ENCODE measurements around the gene NECTIN3.

The NECTIN3 gene

GRCh38 chr3:111165411-111165810 lies 93.8 kb downstream of the NECTIN3 start:
- H3K4me2 ChIP-seq (ENCODE audit: insufficient read depth, low read length): no peak overlapping the region
- no peak for TF ChIP-seq EZH2 (IDR thresholded peaks at IDR 0.05; ENCODE audit: borderline replicate concordance, low read depth, low read length, severe bottlenecking)
- TF ChIP-seq, protein P1, sequence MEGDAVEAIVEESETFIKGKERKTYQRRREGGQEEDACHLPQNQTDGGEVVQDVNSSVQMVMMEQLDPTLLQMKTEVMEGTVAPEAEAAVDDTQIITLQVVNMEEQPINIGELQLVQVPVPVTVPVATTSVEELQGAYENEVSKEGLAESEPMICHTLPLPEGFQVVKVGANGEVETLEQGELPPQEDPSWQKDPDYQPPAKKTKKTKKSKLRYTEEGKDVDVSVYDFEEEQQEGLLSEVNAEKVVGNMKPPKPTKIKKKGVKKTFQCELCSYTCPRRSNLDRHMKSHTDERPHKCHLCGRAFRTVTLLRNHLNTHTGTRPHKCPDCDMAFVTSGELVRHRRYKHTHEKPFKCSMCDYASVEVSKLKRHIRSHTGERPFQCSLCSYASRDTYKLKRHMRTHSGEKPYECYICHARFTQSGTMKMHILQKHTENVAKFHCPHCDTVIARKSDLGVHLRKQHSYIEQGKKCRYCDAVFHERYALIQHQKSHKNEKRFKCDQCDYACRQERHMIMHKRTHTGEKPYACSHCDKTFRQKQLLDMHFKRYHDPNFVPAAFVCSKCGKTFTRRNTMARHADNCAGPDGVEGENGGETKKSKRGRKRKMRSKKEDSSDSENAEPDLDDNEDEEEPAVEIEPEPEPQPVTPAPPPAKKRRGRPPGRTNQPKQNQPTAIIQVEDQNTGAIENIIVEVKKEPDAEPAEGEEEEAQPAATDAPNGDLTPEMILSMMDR (IDR thresholded peaks at IDR 0.05; ENCODE audit: borderline replicate concordance, extremely low read depth, low read length, poor library complexity, severe bottlenecking): no peak
- no peak overlapping the region for H3K9ac ChIP-seq (ENCODE audit: low read depth, low read length)
- no peaks in the 10 kb centered on the region for H3K4me1 ChIP-seq (ENCODE audit: insufficient read depth, low read length)
- ATAC-seq (ENCODE audit: insufficient read depth, low read depth) (no peak), DNase-seq (no peak)
- H3K9me3 ChIP-seq (ENCODE audit: insufficient read depth, low read length, severe bottlenecking): no peaks in the 10 kb centered on the region
- H3K27me3 ChIP-seq (ENCODE audit: insufficient read depth, low read length, poor library complexity): no peaks in the 10 kb centered on the region
- no peak overlapping the region for H2AFZ ChIP-seq (ENCODE audit: low read depth, low read length)
- no peaks in the 10 kb centered on the region for H3K79me2 ChIP-seq (ENCODE audit: insufficient read depth, low read length)
- peaks cover 26% of the 10 kb centered on the region; the same call in 1 of the 2 replicates for H3K36me3 ChIP-seq (ENCODE audit: insufficient read depth, low read length)
- no peak overlapping the region for H3K27ac ChIP-seq (ENCODE audit: low read length)
- H4K20me1 ChIP-seq (ENCODE audit: insufficient read depth, low read length): no peaks in the 10 kb centered on the region
- H3K4me3 ChIP-seq (ENCODE audit: low read depth in 1 of 2, low read length in 2 of 2): no peak overlapping the region

GRCh38 chr3:111173328-111173900 lies 101.8 kb downstream of the NECTIN3 start:
- H3K27me3 ChIP-seq (ENCODE audit: insufficient read depth, low read length, poor library complexity): no peaks in the 10 kb centered on the region
- H3K4me1 ChIP-seq (ENCODE audit: insufficient read depth, low read length): no peaks in the 10 kb centered on the region
- no peaks in the 10 kb centered on the region for H3K9me3 ChIP-seq (ENCODE audit: insufficient read depth, low read length, severe bottlenecking)
- no peaks in the 10 kb centered on the region for H3K79me2 ChIP-seq (ENCODE audit: insufficient read depth, low read length)
- no peak overlapping the region for H3K27ac ChIP-seq (ENCODE audit: low read length)
- H3K4me3 ChIP-seq (ENCODE audit: low read depth in 1 of 2, low read length in 2 of 2): no peak overlapping the region
- DNase-seq (no peak), ATAC-seq (ENCODE audit: insufficient read depth, low read depth) (no peak)
- H4K20me1 ChIP-seq (ENCODE audit: insufficient read depth, low read length): no peaks in the 10 kb centered on the region
- peaks cover 26% of the 10 kb centered on the region for H3K36me3 ChIP-seq (ENCODE audit: insufficient read depth, low read length)
- TF ChIP-seq EZH2 (IDR thresholded peaks at IDR 0.05; ENCODE audit: borderline replicate concordance, low read depth, low read length, severe bottlenecking): no peak
- TF ChIP-seq, protein P1 (IDR thresholded peaks at IDR 0.05; ENCODE audit: borderline replicate concordance, extremely low read depth, low read length, poor library complexity, severe bottlenecking): no peak
- no peak overlapping the region for H3K4me2 ChIP-seq (ENCODE audit: insufficient read depth, low read length)
- H2AFZ ChIP-seq (ENCODE audit: low read depth, low read length): no peak overlapping the region
- H3K9ac ChIP-seq (ENCODE audit: low read depth, low read length): no peak overlapping the region

DNA sequence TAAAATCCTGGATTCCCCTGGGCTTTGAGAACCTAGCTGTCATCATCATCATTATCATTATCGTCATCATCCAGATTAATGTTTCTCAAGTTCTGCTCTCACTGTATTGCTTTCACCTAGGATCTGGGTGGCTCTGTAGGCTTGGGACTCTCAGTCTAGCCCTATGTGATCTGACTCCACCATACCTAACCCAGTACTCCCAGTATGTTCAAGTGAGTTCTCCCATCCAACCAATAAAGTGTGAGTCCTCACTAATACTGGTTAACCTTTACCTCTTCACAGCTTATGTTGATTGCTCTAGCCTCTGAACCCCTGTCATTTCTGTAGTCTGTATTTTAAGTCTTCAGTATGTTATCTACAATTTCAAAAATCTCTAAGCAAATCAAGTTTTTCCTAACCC lies 102.3 kb downstream of the NECTIN3 start:
- H3K4me3 ChIP-seq (ENCODE audit: low read depth in 1 of 2, low read length in 2 of 2): no peak overlapping the region
- DNase-seq (no peak), ATAC-seq (ENCODE audit: insufficient read depth, low read depth) (no peak)
- H3K79me2 ChIP-seq (ENCODE audit: insufficient read depth, low read length): no peaks in the 10 kb centered on the region
- H4K20me1 ChIP-seq (ENCODE audit: insufficient read depth, low read length): no peaks in the 10 kb centered on the region
- no peak overlapping the region for H2AFZ ChIP-seq (ENCODE audit: low read depth, low read length)
- no peaks in the 10 kb centered on the region for H3K4me1 ChIP-seq (ENCODE audit: insufficient read depth, low read length)
- no peak overlapping the region for H3K27ac ChIP-seq (ENCODE audit: low read length)
- H3K9ac ChIP-seq (ENCODE audit: low read depth, low read length): no peak overlapping the region
- TF ChIP-seq, protein P1 (IDR thresholded peaks at IDR 0.05; ENCODE audit: borderline replicate concordance, extremely low read depth, low read length, poor library complexity, severe bottlenecking): no peak
- no peak for TF ChIP-seq EZH2 (IDR thresholded peaks at IDR 0.05; ENCODE audit: borderline replicate concordance, low read depth, low read length, severe bottlenecking)
- no peaks in the 10 kb centered on the region for H3K9me3 ChIP-seq (ENCODE audit: insufficient read depth, low read length, severe bottlenecking)
- no peak overlapping the region for H3K4me2 ChIP-seq (ENCODE audit: insufficient read depth, low read length)
- H3K36me3 ChIP-seq (ENCODE audit: insufficient read depth, low read length): peaks cover 26% of the 10 kb centered on the region
- no peaks in the 10 kb centered on the region for H3K27me3 ChIP-seq (ENCODE audit: insufficient read depth, low read length, poor library complexity)
